Omental fat pad (tissue), 4 donors: ENCODE measurements around the gene MAP3K1. TPM values are rescaled to one million over a fixed set of nuclear protein-coding genes. Genes with fewer than 3 reads are reported as not detected.

Experiments
- ATAC-seq: fragments of 150-250 bp; one replicate; pipeline ENCODE4 v1.9.1; 2016; ENCODE audit warnings: mild to moderate bottlenecking, moderate library complexity; ENCODE audit not compliant: low FRiP score
- DNase-seq: peaks from one replicate; pipeline ENCODE4 v3.0.0-alpha.2; 2019; ENCODE audit warnings: low spot score
- total RNA-seq, 4 donors: library from RNA; depleted of rRNA; stranded (reverse); fragments of >200 nt; gene quantifications; one replicate each; pipeline ENCODE4 v1.1.0, GENCODE V29; 2016
- TF ChIP-seq, protein P1 (sequence below), 3 donors: fragments of 450-650 bp; IDR thresholded peaks; one replicate each; pipeline ENCODE4 v1.5.1; 2016 to 2017; ENCODE audit warnings: antibody characterized with exemption in 3 of 3, mild to moderate bottlenecking in 3 of 3, moderate library complexity in 2 of 3

MAP3K1 gene
- total RNA-seq, 4 donors from 2014 or later, result 13.2 to 31.5 (median 19.0) TPM

- no peak for DNase-seq
- ATAC-seq, result no peak
- TF ChIP-seq, protein P1, sequence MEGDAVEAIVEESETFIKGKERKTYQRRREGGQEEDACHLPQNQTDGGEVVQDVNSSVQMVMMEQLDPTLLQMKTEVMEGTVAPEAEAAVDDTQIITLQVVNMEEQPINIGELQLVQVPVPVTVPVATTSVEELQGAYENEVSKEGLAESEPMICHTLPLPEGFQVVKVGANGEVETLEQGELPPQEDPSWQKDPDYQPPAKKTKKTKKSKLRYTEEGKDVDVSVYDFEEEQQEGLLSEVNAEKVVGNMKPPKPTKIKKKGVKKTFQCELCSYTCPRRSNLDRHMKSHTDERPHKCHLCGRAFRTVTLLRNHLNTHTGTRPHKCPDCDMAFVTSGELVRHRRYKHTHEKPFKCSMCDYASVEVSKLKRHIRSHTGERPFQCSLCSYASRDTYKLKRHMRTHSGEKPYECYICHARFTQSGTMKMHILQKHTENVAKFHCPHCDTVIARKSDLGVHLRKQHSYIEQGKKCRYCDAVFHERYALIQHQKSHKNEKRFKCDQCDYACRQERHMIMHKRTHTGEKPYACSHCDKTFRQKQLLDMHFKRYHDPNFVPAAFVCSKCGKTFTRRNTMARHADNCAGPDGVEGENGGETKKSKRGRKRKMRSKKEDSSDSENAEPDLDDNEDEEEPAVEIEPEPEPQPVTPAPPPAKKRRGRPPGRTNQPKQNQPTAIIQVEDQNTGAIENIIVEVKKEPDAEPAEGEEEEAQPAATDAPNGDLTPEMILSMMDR (IDR thresholded peaks at IDR 0.05), result no peak
Measured at GRCh38 chr5:56786346-56786745, 29.0 kb upstream of the MAP3K1 start.

GRCh38 chr5:56791396-56791795, 24.0 kb upstream of the MAP3K1 start:
- DNase-seq (no peak), ATAC-seq (no peak)
- TF ChIP-seq, protein P1 (IDR thresholded peaks at IDR 0.05), result no peak

- TF ChIP-seq, protein P1 (IDR thresholded peaks at IDR 0.05), result no peak
- DNase-seq, result no peak
- ATAC-seq, result no peak
Measured at GRCh38 chr5:56798521-56798920, 16.8 kb upstream of the MAP3K1 start.

- TF ChIP-seq, protein P1 (IDR thresholded peaks at IDR 0.05), result no peak
- ATAC-seq (no peak), DNase-seq (no peak)
Measured at GRCh38 chr5:56800186-56800585, 15.2 kb upstream of the MAP3K1 start.

DNA sequence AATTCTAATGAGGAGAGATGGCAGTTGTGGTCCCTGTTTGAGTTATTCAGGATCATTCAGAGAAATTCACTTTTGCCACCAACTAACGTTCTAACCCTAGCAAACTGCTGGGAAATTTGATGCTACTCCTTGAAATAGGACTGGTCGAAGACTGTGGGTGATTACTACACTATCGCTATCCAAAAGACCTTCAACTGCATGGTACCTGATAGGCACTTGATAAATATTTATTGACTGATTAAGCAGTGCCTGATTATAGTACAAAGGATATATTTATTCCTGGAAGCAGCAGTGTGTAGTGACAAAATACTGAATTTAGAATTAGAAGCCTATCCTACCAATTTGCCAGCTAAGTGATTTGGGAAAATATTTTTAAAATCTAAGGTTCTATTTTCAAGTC, 14.1 kb upstream of the MAP3K1 start:
- TF ChIP-seq, protein P1 (IDR thresholded peaks at IDR 0.05), result no peak
- DNase-seq, result no peak
- ATAC-seq, result no peak

- TF ChIP-seq, protein P1 (IDR thresholded peaks at IDR 0.05), result no peak
- no peak for ATAC-seq
Measured at GRCh38 chr5:56802205-56802604, 13.1 kb upstream of the MAP3K1 start.

DNA sequence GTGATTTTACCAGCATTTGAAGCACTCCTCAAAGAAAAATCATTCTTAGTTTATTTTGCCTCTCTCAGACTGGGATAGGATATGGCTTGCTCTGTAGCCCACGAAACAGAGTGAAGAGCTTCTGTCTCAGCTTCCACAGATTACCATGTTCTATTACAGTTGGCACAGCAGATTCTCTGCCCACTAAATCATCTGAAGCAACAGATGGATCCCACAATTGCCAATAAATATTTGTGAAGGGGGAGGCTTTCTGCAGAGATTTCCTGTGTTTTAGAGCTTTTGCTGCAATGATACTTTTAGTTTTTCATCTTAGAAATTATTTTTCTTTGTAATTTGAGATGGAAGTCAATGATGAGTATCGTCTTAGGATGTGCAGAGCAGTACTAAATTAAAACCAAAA, 12.3 kb upstream of the MAP3K1 start:
- ATAC-seq (no peak), DNase-seq (no peak)
- TF ChIP-seq, protein P1 (IDR thresholded peaks at IDR 0.05), result no peak

More at GRCh38 chr5:56802205-56802604, 13.1 kb upstream of the MAP3K1 start:
- no peak for DNase-seq
